ENCODE data around the gene MCAT.
"Not testable (repeated sequence)": the region's sequence is repeated elsewhere in the genome, so short reads cannot be mapped to it uniquely, and the experiment has no call there.

MCAT gene

DNA sequence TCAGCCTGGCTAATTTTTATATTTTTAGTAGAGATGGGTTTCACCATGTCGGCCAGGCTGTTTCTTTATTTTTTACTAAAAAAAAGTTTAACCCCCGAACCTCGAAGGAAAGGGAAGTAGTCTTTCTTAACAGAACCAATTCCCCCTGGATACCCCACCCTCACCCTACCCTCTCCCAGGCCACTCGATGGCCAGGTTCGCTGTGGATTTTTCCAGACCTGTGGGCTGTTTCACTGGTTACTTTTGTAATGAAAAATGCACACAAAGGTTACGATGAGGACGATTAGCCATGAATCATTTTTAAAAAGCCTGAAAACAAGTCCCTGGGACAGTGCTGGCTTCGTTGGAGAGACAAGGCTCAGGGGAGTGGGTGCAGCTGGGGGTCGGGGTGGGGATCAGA lies 10.7 kb upstream of the MCAT start:
- DNase-seq (ENCODE audit: low read depth), result no peak

DNA sequence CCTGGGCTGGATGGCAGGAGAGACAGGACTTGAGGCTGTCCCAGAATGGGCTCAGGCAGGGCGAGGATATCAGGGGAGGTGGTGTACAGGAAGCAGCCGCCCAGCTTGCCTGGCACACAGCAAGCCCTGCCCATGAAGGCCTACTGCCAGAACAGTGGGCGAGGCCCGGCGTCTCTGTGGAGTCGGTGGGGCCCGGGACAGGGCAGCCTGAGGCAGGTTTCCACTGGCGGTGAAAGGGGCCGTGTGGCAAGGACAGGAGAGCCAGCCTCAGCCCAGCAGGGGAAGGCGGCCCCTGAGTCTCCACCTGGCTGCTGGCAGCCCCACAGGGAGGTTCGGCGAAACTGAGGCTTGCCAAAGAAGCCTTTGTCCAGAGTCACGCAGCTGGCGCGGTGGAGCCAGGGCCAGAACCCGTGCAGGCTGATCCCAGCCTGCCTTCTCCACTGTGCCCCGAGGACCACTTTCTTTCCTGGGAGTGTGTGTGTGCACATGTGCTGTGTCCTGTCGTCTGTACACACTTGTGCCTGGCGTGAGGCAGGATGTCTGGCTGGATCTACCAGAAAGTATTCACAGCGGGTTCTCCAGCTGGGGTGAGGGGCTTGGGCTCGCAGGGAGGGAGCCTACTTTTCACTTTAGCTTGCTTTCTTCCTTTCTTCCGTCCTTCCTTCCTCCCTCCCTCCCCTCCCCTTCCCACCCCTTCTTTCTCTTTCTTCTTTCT lies 9.3 kb upstream of the MCAT start:
- no peak for DNase-seq (ENCODE audit: low read depth)

DNA sequence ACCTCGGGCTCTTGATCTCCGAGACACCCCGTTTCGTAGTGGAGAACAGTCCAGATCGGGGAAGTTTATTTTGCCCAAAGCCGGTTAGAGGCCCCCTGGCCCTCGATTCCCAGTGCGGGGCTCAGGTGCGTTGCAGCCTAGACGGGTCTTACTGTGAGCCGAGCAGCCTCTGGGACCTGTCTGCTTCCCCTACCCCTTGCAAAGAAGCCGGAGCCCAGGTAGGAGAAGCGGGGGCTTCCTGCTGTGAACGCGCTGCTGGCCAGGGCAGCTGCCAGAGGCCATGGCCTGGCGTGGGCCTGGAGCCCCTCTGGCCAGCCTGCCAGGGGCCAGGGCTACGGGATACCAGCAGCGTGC lies 8.8 kb upstream of the MCAT start:
- DNase-seq (ENCODE audit: low read depth), result no peak

DNA sequence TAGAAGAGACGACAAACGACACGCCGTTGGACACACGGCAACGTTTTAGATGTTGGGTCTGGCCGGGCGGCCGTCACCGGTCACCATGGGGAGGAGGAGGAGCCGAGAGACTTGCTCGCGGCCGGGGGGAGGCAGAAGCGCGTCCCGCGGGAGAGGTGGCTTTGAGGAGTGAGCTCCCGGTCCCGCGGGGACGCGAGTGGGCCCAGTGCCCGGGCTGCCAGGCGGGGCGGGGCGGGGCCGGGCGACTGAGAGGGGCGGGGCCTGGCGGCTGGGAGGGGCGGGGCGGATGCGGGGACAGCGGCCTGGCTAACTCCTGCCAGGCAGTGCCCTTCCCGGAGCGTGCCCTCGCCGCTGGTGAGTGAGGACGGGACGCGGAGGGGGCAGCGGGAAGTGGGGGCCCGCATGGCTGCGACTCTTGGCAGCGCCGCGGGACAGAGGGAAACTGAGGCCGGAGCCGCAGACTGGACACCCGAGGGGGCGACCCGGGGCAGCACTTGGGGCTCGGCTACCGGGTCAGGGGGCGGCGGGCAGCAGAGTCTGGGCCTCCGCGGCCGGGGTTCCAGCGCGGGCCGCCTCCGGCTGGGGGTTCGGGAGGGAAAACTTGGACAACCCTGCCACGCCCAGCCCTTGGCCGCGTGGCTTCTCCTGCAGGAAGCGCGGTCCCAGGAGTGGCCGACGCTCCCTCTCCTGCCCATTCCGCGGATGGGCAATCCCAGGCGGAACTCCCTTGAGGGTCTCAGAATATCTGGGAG lies 8.2 kb upstream of the MCAT start, which contains the start of gene TSPO:
TSS of gene TSPO (plus strand) at position 309 of the 752 bp plus-strand sequence. CDS start 7,680 bp downstream, outside the sequence.
- no peak for DNase-seq (ENCODE audit: low read depth)

DNA sequence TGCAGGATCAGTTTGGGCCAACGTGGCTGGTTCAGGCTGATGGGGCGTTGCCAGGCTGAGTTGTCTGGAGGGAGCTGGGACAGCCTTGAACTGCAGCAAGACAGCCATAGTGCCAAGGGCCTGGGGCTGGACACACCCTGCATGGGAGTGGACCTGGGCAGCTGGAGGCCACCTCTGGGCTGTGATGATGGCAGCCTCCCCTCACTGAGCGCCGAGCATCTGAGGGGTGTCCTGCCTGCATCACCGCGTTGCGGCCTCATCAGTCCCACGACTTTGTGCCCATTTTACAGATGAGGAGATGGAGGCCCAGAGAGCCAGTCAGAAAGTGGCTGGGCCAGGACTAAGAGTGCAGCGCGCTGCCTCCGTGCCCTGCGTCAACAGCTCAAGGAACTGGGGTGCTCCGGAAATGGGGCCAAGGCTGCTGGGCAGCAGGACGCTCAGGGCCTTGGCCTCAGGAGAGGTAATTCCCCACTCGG lies 7.6 kb upstream of the MCAT start:
- no peak for DNase-seq (ENCODE audit: low read depth)

DNA sequence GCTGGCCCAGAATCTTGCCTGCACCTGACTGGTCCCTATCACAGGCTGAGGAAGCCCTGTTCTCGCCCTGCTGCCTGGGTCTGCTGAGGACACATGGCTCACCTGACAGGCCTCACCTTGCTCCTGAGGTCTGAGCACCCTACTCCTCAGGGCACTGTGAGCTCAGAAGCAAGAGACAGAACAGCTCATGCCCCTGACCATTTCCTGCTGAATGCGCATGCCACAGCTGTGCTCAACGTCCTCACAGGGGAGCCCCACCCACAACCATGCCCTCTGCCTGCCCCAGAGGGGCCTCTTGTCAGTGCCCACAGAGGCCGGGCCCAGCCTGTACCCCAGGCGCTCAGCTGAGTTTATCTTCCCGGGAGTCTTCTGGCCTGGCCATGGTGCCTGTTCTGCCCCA lies 5.4 kb upstream of the MCAT start:
- DNase-seq (ENCODE audit: low read depth), result no peak

DNA sequence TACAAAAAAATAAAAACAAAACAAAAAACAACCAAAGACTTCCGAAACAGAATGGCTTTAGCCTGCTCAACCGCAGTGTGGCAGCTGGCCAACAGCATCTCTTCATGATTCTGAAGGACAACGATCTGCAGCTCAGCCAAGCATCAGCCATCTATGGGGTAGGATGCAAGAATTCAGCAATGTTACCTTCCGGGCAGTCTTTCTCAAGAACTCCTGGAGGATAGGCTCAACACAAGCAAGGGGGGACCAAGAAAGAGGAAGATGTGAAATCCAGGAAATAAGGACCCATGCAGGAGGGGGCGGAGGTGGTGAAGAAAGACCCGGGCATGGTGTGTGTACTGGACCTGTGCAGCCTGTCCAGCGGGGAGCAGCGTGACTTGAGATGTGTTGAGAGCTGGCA lies 4.6 kb upstream of the MCAT start:
- no peak for DNase-seq (ENCODE audit: low read depth)

DNA sequence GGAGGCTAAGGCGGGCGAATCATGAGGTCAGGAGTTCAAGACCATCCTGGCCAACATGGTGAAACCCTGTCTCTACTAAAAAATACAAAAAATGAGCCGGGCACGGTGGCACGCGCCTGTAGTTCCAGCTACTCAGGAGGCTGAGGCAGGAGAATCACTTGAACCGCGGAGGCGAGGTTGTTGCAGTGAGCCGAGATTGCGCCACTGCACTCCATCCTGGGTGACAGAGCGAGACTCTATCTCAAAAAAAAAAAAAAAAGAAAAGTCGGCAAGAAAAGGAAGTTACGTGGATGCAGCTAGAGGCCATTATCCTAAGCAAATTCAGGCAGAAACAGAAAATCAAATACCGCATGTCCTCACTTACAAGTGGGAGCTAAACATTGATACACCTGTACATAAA lies 3.1 kb upstream of the MCAT start:
- DNase-seq (ENCODE audit: low read depth), result not testable (repeated sequence)

DNA sequence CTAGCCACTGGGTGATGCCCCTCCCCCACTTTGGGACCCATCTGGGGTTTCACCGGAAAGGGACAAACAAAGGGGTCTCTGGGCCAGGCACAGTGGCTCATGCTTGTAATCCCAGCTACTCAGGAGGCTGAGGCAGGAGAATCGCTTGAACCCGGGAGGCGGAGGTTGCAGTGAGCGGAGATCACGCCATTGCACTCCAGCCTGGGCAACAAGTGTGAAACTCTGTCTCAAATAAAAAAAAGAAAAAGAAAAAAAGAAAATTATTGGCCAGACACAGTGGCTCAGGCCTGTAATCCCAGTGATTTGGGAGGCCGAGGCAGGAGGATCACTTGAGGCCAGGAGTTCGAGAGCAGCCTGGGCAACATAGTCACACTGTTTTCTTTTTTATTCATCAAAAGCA lies 2.2 kb upstream of the MCAT start:
- not testable (repeated sequence) for DNase-seq (ENCODE audit: low read depth)

DNA sequence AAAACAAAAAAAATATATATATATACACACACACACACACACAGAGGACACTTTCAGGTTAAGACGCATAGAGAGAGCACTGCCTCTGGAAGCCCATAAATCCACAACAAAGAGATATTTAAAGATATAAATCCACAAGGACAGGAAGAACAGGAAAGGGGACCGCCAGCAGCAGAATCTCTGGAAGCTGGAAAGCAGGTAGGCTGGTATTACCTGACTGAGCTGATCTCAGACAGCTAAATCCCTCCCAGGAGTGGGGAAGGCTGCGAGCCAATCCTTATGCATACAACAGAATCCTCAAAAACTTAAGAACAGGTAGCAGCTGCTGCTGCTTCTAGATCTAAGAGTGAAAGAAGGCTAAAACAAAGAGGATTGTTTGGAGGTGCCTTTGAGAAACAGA lies 1.8 kb upstream of the MCAT start:
- DNase-seq (ENCODE audit: low read depth), result no peak

DNA sequence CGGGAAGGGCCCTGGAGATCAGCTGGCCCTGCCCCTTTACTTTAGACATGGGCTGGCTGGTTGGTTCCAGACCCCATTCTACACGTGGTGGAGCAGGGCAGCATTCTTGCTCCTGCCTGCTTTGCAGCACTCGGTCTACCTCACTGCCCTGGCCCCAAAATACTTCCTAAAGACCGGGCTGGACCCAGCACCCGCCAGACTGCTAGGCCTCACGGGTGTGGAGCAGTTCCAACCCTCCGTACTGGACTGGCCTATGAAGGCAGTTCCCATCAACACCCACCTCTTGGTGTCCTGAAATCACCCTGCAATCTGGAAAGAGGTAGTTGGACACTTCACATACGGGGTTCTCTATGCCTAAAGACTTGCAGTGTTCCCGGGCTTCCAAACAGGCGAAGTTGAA lies 6.4 kb downstream of the MCAT start:
- no peak for DNase-seq (ENCODE audit: low read depth)

DNA sequence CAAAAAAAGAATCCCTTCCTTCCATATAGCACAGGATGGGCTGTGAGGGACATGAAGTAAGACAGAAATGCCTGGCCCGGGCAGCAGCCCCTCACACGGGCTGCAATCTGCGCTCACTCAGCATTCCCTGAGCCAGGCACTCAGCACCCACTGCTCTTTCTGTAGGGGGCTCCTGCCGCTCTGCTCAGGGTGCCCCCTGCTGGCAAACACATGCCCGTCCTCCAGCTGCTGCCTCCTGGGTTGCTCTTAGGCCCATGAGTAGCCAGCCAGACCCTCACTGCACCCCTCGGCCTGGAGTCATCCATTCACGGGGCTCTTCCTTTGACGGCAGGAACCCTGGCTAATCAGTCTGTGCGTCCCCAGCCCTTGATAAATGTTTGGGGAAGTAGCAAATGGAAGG lies 6.9 kb downstream of the MCAT start:
- no peak for DNase-seq (ENCODE audit: low read depth)

DNA sequence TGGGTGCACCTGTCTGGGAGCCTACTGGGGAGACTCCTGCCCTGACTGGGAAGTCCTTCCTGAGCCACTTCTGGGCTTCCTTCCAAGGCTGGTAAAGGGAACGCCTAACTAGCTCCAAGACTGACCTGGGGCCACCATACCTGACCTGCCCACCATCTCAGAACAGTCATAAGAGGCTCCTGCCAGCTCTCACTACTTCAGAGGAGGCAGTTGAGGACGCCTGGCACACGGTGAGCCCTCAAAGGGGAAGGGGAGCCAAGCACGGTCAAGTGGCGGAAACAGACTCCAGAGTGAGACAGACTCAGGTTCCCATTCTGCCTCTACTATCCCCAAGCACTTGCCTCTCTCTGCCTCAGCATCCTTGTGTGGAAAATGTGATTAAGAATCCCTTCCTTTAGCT lies 7.6 kb downstream of the MCAT start:
- no peak for DNase-seq (ENCODE audit: low read depth)

DNA sequence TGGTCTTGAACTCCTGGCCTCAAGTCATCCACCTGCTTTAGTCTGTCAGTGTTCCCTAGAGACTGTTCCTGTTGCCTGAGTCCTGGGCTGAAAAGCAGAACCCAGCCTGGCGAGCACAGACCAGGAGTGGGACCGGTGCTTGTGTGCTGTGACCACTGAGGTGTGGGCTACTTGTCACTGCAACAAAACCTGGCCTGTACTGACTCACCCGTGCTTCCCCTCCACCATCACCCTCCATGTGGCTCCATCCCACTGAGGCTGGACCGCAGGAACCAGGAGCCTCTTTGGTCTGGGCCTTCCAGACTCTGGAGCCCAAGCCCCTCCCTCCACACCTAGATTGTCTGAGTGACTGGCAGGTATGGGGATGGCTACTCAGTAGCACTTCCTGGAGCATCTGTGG lies 8.6 kb downstream of the MCAT start:
- no peak for DNase-seq (ENCODE audit: low read depth)

DNA sequence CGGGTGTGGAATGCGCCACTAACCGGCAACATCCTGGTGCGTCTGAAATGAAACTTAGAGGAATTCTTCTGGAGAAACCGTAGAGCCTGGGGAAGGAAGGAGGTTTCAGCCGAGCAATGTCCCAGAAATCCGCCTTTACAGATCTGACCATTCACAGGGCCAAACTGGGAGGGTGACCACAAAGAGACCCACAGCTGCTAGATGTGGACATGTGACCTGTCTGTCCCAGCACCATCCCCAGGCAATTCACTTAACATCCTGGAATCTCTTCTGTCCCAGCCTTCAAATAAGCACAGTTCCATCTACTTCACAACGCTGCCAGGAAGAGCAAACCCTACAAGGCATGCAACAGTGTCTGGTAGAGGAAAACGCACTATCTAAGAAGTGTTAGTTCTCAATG lies 9.8 kb downstream of the MCAT start:
- no peak for DNase-seq (ENCODE audit: low read depth)

DNA sequence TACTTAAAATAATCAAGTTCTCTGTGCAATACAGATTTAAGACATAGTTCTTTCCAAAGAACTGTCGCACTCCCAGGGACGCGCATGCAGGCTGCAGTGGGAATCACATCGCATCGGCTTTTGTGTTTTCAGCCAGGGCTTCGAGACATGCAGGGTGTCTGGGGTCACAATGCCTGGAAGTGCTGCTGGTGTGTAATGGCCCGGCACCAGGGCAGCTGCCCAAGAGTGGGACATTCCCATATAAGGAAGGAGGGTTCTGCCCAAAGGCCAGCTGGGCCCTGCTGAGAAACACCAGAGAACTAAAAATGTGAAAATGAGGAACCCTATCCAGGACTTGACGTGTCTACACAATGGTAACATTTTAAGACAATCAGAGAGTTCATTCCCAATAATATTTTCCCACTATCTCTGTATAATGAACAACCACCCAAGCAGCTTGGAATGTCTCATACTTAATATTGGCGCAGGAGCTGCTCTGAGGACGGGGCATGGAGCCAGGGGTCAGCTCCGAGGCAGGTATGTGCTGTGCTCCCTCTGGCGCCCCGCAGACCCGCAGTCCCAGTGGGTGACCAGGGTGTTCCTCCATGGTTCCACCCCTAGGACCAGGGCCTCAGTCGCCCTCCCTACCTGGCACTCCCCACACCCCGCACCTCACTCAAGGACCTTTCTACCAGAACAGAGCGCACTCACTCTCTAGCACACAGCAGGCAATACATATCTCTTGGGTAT lies 11.3 kb downstream of the MCAT start:
- no peak for DNase-seq (ENCODE audit: low read depth)

DNA sequence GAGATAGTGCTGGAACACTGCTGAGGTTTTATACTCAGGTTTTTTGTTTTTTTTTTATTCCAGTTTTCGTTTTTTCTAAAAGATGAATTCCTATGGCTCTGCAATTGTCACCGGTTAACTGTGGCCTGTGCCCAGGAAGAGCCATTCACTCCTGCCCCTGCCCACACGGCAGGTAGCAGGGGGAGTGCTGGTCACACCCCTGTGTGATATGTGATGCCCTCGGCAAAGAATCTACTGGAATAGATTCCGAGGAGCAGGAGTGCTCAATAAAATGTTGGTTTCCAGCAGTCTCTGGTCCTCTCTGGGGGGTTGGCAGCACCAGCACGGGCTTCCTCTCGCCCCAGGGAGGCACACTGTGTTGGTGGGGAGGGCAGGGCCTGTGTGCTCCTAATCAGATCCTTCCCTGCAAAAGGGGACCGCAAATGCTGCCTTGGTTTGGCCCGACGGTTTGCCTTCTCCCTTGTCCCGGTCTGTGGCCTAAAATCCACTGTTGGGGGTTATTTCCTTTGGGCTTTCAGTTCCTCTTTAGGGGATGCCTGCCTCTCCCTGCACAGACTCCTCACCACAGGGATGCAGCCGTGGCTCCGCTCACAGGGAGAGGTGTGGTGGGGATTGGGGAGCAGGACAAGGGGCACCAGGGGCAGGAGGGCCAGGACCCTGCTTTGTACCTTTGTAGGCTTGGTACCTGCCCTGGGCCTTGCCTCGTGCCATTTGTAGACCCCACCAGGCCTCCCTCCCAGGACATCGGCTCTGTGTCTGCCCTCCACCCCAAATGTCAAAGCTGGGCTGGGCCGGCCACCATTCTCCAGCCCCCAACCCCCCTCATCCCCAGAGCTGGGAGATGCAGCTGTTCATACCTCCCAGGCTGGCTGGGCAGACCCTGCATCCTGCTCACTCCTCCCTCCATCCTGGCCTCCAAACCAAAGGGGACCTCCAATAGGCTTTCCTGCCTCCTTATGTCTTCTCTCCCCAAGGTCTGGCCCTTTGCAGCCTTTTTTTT lies 13.5 kb downstream of the MCAT start:
- DNase-seq (ENCODE audit: low read depth), result no peak

DNA sequence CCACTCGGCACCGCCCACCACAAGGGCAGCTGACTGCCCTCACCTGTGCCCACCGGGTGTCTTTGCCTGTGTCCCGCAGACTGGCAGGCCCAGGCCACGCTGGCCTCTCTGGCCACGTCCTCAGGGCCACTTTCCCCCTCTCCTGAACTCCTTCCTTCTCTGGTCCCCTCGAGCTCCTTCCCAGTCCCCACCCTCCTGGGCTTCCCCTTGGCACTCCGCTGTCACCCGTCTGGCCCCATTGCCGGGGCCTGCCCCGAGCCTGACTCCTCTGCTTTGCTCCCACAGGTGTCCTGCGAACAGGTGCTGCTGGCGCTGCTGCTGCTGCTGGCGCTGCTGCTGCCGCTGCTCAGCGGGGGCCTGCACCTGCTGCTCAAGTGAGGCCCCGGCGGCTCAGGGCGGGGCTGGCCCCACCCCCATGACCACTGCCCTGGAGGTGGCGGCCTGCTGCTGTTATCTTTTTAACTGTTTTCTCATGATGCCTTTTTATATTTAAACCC lies 14.2 kb downstream of the MCAT start:
- no peak for DNase-seq (ENCODE audit: low read depth)

DNA sequence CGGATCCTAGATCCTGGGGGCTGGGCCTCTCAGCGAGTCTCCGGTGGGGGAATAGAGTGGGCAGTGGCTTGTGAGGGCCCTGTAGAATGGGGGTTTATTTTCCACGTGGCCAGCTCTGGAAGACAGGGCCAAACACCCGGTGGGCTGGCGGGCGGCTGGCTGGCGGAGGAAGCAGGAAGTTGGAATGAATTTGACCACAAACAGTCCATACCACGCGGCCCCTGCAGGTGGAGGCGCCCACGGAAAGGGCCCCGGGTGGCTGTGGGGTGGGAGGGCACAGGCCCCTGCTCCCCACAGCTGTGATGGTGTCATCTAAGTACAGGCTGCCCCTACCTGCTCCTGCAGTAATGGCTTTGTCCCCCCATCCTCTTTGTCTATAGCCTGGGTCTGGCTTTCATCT lies 15.1 kb downstream of the MCAT start:
- no peak for DNase-seq (ENCODE audit: low read depth)

DNA sequence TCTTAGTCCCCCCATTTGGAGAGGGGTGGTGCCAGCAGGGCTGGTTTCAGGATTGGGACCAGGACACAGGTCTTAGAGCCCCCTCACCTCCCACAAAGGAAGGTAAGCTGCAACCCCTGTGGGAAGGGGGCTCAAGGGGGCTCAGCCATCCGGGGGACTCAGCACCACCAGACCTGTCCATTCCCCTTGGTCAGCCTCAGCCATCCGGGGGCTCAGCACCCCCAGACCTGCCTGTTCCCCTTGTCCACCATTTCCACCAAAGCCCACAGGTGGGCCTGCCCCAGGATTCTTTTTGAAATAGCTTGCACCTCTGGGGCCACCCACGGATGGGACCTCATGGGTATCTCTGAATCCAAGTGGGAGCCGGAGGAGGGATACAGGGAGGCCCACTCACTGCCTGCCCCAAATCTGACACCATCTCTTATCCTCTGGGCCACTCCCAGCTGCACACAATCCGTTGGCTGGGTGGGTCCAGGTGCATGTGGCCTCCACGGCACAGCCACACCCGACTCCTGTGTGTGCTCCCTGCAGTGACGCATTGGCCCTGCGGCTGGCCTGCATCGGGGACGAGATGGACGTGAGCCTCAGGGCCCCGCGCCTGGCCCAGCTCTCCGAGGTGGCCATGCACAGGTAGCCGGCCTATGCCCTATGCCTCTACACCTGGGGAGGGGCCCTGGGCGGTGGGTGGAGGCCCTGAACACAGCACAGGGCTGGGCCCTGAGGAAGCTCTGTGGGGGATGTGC lies 15.9 kb downstream of the MCAT start:
- DNase-seq (ENCODE audit: low read depth), result no peak

Measured in non-pigmented ciliary epithelial cell (primary cell).